Measurements from ENCODE around the gene POLR1D.

The POLR1D gene

DNA sequence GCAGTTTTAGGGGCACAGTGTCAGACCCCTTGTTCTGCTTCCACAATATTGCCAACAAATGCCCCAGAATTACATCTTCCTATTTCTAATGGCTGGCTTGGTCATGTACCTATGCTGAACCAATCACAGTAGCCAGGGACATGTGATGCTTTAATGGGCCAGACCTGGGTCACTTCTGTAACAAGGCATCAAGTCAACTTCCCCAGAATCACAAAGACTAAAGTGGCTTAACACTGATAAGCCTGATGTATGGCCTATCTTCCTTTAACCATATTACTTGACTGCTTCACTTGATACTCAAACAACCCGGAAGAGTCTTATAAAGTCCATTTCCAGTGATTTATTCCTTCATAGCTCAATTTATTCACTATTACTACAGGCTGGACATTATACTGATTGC lies 21.0 kb upstream of the POLR1D start:
- Mint-ChIP-seq H3K27ac (no peak overlapping the region), H3K4me1 (ENCODE audit: low read depth) (peaks cover 19% of the 10 kb centered on the region), H3K9me3 (no peaks in the 10 kb centered on the region), H3K4me3 (no peak overlapping the region), H3K27me3 (no peaks in the 10 kb centered on the region), H3K36me3 (ENCODE audit: low read depth) (no peaks in the 10 kb centered on the region)

DNA sequence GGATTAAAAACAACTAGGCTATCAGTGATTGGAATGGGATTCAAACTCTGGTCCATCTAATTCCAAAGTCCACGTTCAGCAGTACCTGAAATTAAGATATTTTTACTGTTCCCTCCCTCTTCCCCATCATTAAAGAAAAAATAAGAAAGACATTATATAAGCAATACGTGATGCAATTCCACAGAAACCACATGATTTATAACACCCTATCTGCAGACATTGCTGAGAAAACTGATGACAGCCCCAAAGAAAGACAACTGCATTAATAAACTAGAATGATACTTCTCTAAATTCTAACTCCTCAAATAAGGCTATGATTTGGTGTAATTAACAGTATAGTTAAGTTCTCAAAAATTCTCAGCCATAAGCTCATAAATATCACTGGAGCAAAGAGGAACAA lies 20.5 kb upstream of the POLR1D start:
- Mint-ChIP-seq H3K9me3 (no peaks in the 10 kb centered on the region), H3K27me3 (no peaks in the 10 kb centered on the region), H3K36me3 (ENCODE audit: low read depth) (no peaks in the 10 kb centered on the region), H3K27ac (no peak overlapping the region), H3K4me3 (no peak overlapping the region), H3K4me1 (ENCODE audit: low read depth) (peaks cover 19% of the 10 kb centered on the region)

DNA sequence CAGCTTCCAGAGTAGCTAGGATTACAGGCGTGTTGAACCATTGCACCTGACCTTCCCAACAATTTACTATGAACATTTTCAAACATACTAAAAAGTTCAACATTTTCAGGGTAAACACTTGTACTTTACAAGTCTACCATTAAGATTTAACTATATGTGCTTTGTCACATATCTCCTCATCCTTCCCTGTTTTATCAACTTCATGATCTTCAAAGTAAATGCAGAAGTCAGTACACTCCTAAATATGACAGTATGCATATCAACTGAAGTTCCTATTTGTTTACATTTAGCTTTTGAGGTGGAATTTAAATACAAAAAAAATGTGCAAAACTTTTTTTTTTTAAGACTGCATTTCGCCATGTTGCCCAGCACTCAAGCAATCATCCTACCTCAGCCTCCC lies 19.9 kb upstream of the POLR1D start:
- H3K27ac Mint-ChIP-seq: no peak overlapping the region
- H3K4me1 Mint-ChIP-seq (ENCODE audit: low read depth): peaks cover 23% of the 10 kb centered on the region
- H3K36me3 Mint-ChIP-seq (ENCODE audit: low read depth): no peaks in the 10 kb centered on the region
- no peaks in the 10 kb centered on the region for H3K27me3 Mint-ChIP-seq
- no peak overlapping the region for H3K4me3 Mint-ChIP-seq
- no peaks in the 10 kb centered on the region for H3K9me3 Mint-ChIP-seq

DNA sequence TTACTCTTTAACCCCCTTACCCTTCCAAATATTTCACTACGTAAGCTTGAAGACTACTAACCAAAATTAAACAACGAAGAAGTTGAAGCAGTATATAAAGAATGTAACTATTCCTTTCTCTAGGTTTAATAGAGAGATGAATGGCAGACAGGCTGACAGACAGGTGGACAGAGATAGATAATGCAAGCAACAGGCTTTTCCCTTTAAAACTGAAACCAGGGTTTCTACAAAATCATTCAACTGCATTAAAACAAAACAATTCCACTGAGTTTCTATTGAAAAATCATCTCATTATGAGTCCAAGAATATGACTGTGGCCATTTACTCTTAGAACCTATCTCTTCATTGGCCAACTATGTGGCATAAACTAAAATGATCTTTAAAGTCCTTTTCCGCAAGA lies 16.6 kb upstream of the POLR1D start:
- Mint-ChIP-seq H3K4me3 (no peak overlapping the region), H3K4me1 (ENCODE audit: low read depth) (peaks cover 31% of the 10 kb centered on the region), H3K9me3 (no peaks in the 10 kb centered on the region), H3K27me3 (no peaks in the 10 kb centered on the region), H3K36me3 (ENCODE audit: low read depth) (no peaks in the 10 kb centered on the region), H3K27ac (no peak overlapping the region)

DNA sequence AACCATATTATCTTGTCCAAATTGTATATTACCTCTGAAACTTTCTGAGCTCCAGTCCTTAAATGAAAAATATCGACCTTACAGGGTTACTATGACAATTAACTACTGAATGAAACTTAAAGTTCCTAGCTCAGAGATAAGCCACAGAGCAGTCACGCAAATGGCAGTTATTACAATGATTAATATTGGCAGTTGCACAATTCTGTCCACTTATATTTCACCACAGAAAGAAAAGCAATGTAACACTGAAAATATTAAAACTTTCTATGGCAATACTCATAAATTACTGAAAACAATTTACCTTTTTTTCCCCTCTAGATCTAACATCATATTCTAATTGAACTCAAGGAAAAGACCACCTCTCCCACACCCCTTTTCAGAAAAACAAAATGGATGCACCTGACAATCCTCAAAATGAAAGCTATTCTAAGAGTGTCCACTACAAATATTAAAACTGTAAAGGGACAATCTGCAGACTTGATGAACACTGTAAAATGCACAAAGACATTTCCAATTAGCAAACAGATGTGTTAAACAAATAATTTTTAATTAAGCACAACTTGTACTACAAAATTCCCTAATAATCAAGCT lies 16.0 kb upstream of the POLR1D start:
- no peaks in the 10 kb centered on the region for H3K36me3 Mint-ChIP-seq (ENCODE audit: low read depth)
- no peak overlapping the region for H3K27ac Mint-ChIP-seq
- H3K4me1 Mint-ChIP-seq (ENCODE audit: low read depth): peaks cover 32% of the 10 kb centered on the region
- H3K4me3 Mint-ChIP-seq: no peak overlapping the region
- H3K9me3 Mint-ChIP-seq: no peaks in the 10 kb centered on the region
- H3K27me3 Mint-ChIP-seq: no peaks in the 10 kb centered on the region

DNA sequence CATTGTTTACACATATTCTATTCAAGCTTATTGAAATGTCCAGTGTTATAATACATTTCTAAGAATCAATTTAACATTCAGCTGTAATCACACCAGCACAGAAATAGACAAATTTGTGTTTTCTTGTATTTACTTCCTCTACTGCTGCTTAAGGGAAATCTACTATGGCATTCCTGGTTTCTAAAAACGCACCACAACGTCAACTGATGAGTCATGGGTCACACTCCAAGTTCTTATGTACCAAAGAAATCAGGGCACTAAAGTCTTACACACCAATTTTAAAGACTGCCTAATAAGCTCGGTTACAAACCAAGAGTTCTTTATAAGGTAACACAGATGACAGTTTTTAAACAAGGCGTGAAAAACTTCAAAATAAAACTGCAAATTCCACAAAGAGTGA lies 14.6 kb upstream of the POLR1D start:
- H3K27ac Mint-ChIP-seq: no peak overlapping the region
- peaks cover 37% of the 10 kb centered on the region for H3K4me1 Mint-ChIP-seq (ENCODE audit: low read depth)
- no peaks in the 10 kb centered on the region for H3K36me3 Mint-ChIP-seq (ENCODE audit: low read depth)
- no peak overlapping the region for H3K4me3 Mint-ChIP-seq
- no peaks in the 10 kb centered on the region for H3K27me3 Mint-ChIP-seq
- H3K9me3 Mint-ChIP-seq: no peaks in the 10 kb centered on the region

DNA sequence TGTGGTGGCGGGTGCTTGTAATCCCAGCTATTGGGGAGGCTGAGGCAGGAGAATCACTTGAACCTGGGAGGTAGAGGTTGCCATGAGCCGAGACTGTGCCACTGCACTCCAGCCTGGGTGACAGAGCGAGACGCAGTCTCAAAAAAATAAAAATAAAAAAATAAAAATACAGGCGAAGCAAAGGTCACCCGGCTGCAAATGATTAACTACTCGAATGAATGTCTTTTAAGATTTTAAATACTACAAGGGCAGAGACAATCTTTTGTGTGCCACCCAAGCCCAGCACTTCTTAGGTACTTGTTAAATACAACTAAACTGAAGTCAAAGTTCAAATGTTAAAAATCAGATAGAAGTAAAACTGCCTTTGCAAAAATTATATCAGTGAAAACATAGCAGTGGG lies 8.1 kb upstream of the POLR1D start:
- Mint-ChIP-seq H3K4me3 (no peak overlapping the region), H3K36me3 (ENCODE audit: low read depth) (peaks cover 6% of the 10 kb centered on the region), H3K27ac (no peak overlapping the region), H3K27me3 (no peaks in the 10 kb centered on the region), H3K9me3 (no peaks in the 10 kb centered on the region), H3K4me1 (ENCODE audit: low read depth) (peaks cover 34% of the 10 kb centered on the region)

DNA sequence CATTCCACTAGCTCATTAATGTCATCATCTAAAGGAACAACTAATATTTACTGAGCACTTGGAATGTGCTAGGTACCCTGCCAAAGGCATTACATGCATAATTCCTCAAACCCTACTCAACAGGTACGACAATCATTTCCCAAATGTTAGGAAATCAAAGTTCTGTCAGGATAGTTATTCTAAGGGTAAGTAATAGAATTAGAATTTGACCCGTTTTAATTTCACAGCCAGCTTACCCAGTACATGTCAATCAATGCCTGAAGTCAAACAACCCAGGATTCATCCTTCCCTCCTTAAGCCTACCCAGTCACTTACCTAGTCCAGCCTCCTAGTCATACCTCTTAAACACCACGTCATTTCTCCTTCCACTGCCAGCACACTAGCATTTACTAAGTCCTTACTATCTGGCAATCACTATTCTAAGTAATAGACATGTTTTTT lies 3.8 kb upstream of the POLR1D start:
- peaks cover 14% of the 10 kb centered on the region for H3K36me3 Mint-ChIP-seq (ENCODE audit: low read depth)
- H3K9me3 Mint-ChIP-seq: no peaks in the 10 kb centered on the region
- H3K27ac Mint-ChIP-seq: no peak overlapping the region
- H3K27me3 Mint-ChIP-seq: no peaks in the 10 kb centered on the region
- no peak overlapping the region for H3K4me3 Mint-ChIP-seq
- H3K4me1 Mint-ChIP-seq (ENCODE audit: low read depth): peaks cover 34% of the 10 kb centered on the region

DNA sequence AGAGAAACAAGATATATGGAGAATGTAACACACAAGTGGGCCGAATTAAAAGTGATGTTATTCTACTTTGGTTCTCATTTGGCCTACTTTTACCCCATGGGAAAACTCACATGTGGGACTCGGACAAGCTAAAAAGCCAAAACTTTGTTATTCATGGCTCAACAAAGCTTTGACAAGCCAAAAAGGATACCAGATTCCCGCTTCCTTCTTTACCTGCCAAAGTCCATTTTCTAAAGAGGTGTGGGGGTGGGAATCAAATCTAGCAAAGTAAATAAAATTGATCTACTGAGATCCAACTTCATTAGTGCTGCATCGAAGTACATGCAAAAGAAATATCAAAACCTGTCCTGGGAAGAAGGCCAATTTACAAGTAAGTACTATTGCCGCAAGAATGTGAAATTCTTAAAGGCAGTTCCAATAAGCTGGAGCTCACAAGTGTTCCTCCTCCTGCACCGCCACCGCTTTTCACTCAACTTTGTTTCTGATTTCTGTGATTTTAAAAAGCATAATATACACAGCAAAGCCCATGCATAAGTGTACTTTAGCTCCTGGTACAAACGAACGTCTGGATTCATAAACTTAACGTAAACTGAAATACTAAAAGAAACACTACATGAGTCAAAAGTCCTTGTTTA lies 2.5 kb upstream of the POLR1D start:
- peak overlapping the region; percentile 91 for H3K4me3 Mint-ChIP-seq
- no peaks in the 10 kb centered on the region for H3K9me3 Mint-ChIP-seq
- no peaks in the 10 kb centered on the region for H3K27me3 Mint-ChIP-seq
- H3K27ac Mint-ChIP-seq: no peak overlapping the region
- peaks cover 45% of the 10 kb centered on the region for H3K4me1 Mint-ChIP-seq (ENCODE audit: low read depth)
- H3K36me3 Mint-ChIP-seq (ENCODE audit: low read depth): peaks cover 25% of the 10 kb centered on the region

DNA sequence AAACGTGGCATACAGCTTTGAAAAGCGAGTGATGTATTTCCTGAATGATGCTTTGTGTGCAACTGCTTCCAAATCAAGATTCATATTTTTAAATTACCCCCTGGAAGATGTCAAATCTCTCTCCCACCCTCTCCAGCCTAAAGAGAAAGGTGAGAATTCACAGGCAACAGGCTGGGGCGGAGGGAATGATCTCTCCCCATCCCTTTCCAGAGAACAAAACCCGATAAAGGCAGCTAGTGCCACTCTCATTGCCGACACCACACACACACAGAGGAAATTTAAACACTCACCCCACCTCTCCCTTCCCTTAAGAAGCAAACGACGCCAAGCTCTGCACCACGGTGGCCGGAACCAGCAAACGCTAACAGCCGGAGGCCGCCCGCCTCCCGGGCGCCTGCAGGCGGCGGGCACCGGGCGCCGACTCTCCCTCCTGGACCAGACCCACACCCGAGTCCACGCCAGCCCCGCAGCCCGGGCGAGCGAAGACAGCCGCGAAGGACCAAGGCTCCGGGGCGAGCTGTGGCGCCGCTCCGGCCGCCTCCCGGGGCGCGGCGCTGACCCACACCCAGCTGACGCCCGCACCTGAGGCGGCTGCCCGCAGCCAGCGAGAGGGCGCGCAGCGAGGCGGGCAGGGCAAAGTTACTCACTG lies 1.8 kb upstream of the POLR1D start:
- Mint-ChIP-seq H3K4me3 (peak overlapping the region; percentile 91), H3K9me3 (no peaks in the 10 kb centered on the region), H3K27ac (peak overlapping the region; percentile 71), H3K36me3 (ENCODE audit: low read depth) (peaks cover 26% of the 10 kb centered on the region), H3K27me3 (no peaks in the 10 kb centered on the region), H3K4me1 (ENCODE audit: low read depth) (peaks cover 50% of the 10 kb centered on the region)

DNA sequence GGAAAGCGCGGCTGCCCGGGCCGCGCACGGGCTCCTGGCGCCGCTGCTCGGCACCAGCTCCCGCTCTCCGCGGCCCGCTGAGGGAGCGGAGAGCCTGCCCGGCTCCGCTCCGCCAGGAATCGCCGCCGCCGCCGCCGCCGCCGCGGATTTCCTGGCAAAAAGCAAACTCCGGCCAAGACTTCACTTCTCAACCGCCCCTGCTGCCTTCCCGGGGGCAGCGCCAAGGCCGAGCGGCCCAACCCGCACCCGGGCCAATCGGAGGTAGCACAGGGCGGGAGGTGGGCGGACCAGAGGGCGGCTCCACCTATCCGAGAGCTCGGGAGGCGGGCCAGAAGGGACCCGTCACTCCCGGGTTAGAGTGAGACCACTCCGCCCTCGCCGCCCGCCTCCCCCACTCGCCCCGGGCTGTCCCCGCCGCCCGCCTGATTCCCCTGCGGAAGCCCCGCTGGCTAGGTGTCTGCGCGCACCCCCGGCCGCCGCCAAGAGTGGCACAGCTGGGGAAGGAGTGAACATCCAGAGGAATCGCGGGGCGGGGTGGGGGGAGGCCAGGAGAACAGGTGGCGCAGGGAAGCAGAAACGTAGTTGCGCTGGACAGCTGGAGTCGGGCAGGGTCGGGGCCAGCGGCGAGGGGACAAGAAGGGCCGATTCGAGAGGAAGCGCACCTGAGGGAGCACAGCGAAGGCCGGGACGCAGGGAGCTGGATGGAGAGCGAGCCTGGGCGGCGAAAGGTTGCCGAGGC lies 1.1 kb upstream of the POLR1D start, which contains the start of gene LNX2:
Gene LNX2, minus strand, starts transcription at position 153 of the 739 bp plus-strand sequence. CDS start 38,826 bp downstream, outside the sequence.
- peak within 1 kb of the TSS; percentile 87 for H3K27ac Mint-ChIP-seq
- H3K4me3 Mint-ChIP-seq: peak within 1 kb of the TSS; percentile 91
- H3K27me3 Mint-ChIP-seq: no peaks in the 10 kb centered on the region
- H3K4me1 Mint-ChIP-seq (ENCODE audit: low read depth): peaks cover 57% of the 10 kb centered on the region
- H3K9me3 Mint-ChIP-seq: no peaks in the 10 kb centered on the region
- peaks cover 33% of the 10 kb centered on the region for H3K36me3 Mint-ChIP-seq (ENCODE audit: low read depth)

DNA sequence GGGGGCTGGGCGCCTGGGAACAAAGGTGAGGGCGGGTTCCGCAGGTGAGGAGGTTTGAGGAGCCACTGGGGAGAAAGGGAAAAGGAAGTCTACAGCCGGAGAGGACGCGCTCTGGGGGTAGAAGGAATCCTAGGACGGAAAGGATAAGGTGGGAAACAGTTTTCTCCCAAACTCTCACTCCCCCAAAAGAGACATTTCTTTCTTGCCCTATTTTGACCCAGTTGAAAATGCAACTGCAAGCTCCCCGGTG lies 651 bp upstream of the POLR1D start:
- Mint-ChIP-seq H3K4me1 (ENCODE audit: low read depth) (peaks cover 62% of the 10 kb centered on the region), H3K27ac (peak overlapping the region; percentile 87), H3K27me3 (no peaks in the 10 kb centered on the region), H3K9me3 (no peaks in the 10 kb centered on the region), H3K4me3 (peak overlapping the region; percentile 91), H3K36me3 (ENCODE audit: low read depth) (peaks cover 38% of the 10 kb centered on the region)

DNA sequence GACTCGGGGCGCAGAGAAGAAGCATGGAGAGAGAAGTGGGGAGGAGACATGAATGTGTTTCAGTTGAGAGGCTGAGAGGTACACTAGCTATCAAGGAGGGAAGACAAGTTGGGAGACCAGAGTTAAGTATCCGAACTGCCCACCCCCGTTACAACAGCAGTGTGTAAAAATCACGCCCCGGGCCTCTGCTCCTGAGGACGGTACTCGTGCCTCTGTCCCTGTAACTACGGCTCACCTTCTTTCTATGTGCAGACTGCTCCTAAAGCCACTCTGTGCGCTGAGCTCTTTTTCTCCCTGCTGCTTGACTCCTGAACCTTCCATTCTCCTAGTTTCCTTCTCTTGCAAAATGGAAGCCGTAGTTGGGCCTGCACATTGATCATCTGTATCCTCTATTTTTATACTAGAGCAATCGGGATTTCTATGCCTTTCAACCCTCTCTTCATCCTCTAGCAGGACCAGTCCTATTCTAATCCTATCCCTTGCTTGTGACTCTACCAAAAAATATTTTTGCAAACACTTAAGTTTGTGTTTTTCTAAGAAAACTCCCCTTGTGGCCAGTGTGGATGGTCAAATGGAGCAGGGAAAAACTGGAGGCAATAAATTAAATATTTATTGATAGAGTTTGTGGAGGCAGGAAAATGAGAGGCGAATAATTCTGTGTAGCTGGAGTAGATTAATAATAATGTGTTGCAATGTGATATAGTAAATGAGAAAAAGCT lies 569 bp downstream of the POLR1D start:
- Mint-ChIP-seq H3K9me3 (no peaks in the 10 kb centered on the region), H3K27ac (peak overlapping the region; percentile 95), H3K36me3 (ENCODE audit: low read depth) (peaks cover 49% of the 10 kb centered on the region), H3K4me3 (peak overlapping the region; percentile 98), H3K4me1 (ENCODE audit: low read depth) (peaks cover 73% of the 10 kb centered on the region), H3K27me3 (no peaks in the 10 kb centered on the region)

DNA sequence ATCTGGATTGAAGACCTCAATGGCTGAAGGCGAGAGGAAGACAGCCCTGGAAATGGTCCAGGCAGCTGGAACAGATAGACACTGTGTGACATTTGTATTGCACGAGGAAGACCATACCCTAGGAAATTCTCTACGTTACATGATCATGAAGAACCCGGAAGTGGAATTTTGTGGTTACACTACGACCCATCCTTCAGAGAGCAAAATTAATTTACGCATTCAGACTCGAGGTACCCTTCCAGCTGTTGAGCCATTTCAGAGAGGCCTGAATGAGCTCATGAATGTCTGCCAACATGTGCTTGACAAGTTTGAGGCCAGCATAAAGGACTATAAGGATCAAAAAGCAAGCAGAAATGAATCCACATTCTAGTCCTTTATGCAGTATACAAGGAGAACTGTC lies 1.2 kb downstream of the POLR1D start:
- Mint-ChIP-seq H3K4me1 (ENCODE audit: low read depth) (peaks cover 74% of the 10 kb centered on the region), H3K4me3 (peak overlapping the region; percentile 98), H3K36me3 (ENCODE audit: low read depth) (peaks cover 53% of the 10 kb centered on the region), H3K27ac (peak overlapping the region; percentile 95), H3K9me3 (no peaks in the 10 kb centered on the region), H3K27me3 (no peaks in the 10 kb centered on the region)

DNA sequence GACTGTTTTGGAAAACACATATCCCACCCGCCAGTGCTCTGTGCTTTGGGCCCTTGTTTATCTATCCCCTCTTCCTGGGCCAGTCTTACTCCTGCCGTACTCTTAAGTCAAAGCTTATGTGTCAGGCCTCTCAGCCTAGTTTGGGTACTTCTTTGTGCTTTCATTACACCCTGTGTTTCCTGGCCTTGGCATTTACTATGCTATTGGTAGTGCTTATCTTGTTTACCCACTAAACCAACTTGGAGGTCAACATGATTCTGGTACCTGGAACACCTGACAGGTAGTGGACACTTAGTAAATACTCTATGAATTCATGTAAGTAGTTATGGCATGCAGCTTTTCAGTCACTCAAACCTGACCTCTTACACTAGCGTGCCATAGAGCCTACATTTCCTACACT lies 2.4 kb downstream of the POLR1D start:
- H3K36me3 Mint-ChIP-seq (ENCODE audit: low read depth): peaks cover 63% of the 10 kb centered on the region
- no peak overlapping the region for H3K27ac Mint-ChIP-seq
- H3K4me3 Mint-ChIP-seq: peak overlapping the region; percentile 54

More for the DNA sequence above, 2.4 kb downstream of the POLR1D start:
- H3K4me1 Mint-ChIP-seq (ENCODE audit: low read depth): peaks cover 71% of the 10 kb centered on the region
- H3K27me3 Mint-ChIP-seq: no peaks in the 10 kb centered on the region
- H3K9me3 Mint-ChIP-seq: no peaks in the 10 kb centered on the region

Measured in stimulated activated naive CD8-positive, alpha-beta T cell treated with anti-CD3 and anti-CD28 coated beads, Interleukin-15, Interleukin-2, amounts not matched to agents 100 ng/mL and 50 ng/mL, for 24 hours (primary cell).